HG03565 (cell line): Measurements from ENCODE around the gene CHMP6.
A peak's percentile ranks its signal among the peaks of the same experiment; 100 is the strongest.

ENCODE experiments used
- ATAC-seq: cut with Tn5 transposase; IDR thresholded peaks from one replicate; pipeline ENCODE4 v1.9.1; 2021; ENCODE audit warnings: mild to moderate bottlenecking, moderate library complexity; ENCODE audit not compliant: unreplicated experiment

CHMP6 gene

GRCh38 chr17:80991645-80992076 is at the start of gene CHMP6:
TSS of gene CHMP6 (plus strand) at chr17:80991841. CDS start at chr17:80991919, 78 bp downstream.
- ATAC-seq = peak; percentile 58

GRCh38 chr17:80942423-80943345 is 49.0 kb upstream of the CHMP6 start:
- no peak for ATAC-seq

DNA sequence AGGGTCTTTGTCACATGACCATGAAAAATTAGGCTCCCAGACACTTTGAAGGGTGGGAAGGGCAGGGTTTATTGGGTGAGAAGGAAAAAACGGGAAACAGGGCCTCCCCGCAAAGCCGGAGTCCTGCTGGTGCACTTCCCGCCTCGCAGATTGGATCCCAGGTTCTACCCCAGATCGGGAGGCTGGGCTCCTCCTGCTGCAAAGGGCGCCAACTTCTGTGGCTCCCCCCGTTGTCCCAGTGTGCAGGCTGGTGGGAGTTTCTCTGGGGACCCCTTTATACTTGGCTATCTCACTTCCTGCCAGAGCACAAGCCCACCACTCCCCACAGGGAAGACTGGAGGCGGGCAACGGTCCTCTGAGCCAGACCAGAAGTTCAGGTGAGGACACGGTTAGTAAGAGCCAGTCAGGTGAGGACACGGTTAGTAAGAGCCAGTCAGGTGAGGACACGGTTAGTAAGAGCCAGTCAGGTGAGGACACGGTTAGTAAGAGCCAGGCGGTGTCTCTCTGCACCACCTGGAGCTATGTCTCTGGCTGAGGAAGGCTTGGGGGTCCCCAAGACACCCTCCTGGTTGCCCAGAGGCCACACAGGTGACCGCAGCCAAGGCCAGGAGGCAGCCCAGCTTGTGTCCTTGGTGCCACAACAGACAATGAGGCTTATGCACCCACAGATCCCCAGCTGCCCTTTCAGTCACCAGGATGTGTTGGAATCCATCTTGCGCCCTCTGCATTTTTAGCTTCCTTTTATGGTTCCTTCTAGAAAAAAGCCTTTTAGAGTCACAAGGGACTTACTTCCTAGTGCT is 48.1 kb upstream of the CHMP6 start:
- no peak for ATAC-seq

DNA sequence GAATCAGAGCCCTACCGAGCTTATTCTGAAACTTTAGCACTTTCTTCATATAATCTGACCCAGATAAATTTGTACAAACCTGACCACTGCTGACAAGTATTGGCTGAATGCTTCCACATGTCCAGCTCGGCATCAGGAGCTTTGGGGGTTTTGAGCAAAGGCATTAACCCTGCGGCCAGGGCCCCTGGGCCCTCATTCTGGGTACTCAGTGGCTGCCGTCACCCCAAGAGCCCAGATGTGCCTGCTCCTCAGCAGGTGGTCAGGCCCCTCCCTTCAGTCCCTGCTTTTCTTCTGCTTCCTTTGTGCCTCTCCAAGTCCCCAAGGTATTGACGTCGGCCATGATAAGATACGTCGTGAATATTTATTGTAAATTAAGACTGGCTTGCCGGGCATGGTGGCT is 47.3 kb upstream of the CHMP6 start:
- no peak for ATAC-seq

DNA sequence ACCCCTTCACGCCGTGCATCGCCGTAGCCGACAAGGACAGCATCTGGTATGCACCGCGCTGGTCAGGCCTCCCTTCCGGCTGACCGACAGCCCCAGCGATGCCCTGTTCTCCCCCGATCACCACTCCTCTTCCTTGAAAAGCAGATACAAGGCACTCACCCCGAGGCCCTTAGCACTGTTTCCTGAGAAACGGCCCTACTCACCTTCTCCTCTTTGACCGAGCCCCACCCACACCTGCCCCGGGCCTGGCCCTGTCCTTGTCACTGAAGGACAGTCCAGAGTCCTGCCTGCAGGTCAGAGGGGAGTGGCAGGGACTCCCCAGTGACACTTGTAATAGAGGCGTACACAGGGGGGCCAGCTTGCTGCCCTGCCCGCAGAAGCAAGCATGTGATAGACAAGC is 45.9 kb upstream of the CHMP6 start:
- no peak for ATAC-seq

- no peak for ATAC-seq
These were observed 45.2 kb upstream of the CHMP6 start for GRCh38 chr17:80946449-80946848.

- ATAC-seq = no peak
These were observed 44.3 kb upstream of the CHMP6 start for GRCh38 chr17:80947200-80947940.

GRCh38 chr17:80948019-80948975 is 43.3 kb upstream of the CHMP6 start:
- ATAC-seq = no peak

DNA sequence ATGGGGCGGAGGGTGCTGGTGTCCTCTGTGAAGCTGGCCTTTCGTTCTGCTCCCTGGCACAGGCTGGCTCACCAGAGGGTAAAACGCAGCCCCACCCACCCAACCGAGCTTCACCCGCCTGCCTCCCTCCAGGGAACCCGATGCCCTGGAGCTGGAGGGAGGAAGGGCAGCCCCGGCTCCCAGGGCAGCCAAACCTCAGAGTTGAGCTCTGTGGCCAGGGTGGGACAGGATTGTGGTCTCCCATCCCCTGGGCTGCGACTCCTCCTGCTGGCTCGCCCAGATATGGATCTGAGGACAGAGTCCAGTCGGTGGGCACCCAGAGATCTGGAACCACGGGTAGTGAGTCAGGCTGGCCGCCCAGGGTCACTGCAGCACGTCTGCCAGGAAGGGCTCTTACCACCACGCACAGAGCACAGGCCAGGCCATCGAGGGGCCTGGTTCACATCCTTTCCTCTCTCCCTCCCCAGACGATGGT is 42.6 kb upstream of the CHMP6 start:
- no peak for ATAC-seq

- ATAC-seq = no peak
These were observed 41.9 kb upstream of the CHMP6 start for GRCh38 chr17:80949451-80950421.

- ATAC-seq = no peak
These were observed 41.0 kb upstream of the CHMP6 start for GRCh38 chr17:80950466-80951120.

DNA sequence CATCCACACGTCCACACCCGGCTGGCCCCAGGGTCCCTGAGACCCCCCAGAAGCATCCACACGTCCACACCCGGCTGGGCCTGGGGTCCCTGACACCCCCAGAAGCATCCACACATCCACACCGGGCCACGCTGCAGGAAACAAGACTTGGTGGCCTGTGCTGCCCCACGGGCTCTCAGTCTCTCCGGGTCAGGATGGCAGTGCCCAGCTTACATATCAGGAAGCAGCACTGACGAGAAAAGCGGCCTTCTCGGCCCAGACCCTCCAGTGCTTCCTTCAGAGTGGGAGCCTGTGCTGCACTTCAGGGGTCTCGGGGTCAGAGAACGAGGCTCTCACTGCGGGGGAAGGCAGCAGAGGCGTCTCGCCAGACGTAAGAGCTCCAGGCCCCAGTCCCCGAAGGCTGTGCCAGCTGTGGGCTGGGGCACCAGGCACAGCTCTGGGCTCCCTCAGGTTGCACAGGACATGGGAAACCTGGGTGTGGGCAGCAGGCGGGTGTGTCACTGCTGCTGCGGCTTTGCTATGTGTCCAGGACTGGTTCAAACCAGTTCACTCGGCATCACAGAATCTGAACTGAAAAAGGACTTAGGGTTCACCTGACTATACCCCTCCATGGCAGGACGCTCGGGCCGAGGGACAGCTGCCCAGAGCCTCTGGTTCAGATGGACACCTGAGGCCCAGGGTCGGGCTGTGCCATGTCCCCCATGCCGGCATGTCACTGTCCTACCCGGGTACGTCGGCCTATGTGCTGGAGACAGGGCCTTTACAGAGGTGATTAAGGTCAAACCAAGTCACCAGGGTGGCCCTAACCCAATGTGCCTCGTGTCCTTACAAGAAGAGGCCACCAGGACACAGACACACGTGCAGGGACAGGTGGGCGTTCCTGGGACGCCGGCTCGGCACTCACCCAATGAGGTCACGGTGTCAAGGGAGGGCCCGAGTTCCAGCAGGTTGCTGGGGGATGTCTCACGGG is 40.2 kb upstream of the CHMP6 start:
- no peak for ATAC-seq

GRCh38 chr17:80952291-80952690 is 39.4 kb upstream of the CHMP6 start:
- no peak for ATAC-seq

DNA sequence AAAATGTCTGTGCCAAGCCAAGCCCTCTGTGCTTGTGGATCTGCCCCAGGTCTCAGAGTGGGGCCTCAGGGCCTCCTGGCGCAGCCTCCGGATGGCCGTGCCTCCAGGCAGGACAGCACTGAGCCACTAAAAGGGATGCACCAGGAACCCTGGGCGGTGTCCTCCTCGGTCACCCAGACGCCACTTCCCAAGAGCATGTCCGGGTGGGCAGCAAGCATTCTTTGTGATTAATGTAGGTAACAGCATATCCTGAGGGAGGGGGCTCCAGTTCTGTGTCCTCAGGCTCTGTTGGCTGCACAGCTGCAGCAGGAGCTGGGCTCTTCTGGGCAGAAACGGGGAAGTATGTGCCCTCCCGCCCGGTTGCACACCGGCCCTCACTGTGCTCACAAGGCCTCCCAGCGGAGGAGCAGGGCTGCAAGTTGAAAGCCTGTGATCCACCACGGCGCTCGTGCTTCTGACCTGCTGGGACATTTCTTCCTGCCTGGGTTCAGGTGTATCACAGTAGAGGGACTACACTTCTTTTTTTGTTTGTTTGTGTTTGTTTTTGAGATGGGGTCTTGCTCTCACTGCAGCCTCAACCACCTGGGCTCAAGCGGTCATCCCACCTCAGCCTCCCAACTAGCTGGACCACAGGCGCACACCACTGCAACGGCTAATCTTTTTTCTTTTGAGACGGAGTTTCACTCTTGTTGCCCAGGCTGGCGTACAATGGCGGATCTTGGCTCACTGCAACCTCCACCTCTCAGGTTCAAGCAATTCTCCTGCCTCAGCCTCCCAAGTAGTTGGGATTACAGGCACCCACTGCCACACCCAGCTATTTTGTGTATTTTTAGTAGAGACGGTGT is 37.9 kb upstream of the CHMP6 start:
- ATAC-seq = no peak

DNA sequence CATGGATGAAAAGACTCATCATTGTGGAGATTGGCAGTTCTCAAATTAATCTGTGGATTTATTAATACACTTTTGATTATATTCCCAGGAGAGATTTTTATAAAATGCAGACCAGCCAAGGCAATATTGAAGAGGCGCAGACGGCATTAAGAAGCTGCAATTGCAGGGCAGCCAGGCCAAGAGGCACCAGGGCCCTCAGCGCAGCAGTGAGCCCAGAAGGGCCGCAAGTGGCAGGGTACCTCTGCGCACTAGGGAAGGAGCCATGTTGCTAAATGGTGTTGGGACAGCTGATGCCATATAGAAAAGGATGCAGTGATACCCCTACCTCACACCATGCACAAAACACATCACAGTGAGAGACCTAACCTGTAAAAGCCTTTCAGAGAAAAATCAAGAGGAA is 36.6 kb upstream of the CHMP6 start:
- no peak for ATAC-seq

GRCh38 chr17:80955671-80956280 is 35.9 kb upstream of the CHMP6 start:
- ATAC-seq = no peak
